GM20431 (cell line): ENCODE results near the gene ACSM6.
"Not testable (repeated sequence)": the region's sequence is repeated elsewhere in the genome, so short reads cannot be mapped to it uniquely, and the experiment has no call there.

Source experiments
- in situ Hi-C: fragments of 300-500 bp; cut with MseI, MboI; formaldehyde crosslinking; loops from one replicate; pipeline ENCODE4 v1.15.0; 2020; ENCODE audit warnings: low sequenced_read_pairs; ENCODE audit not compliant: unreplicated experiment

ACSM6 gene

GRCh38 chr10:95214369-95214768 lies 20.3 kb downstream of the ACSM6 start:
- in situ Hi-C loops: no loop called here

- in situ Hi-C loops: no loop called here
Observed at GRCh38 chr10:95214793-95215192, 20.8 kb downstream of the ACSM6 start.

- in situ Hi-C loops: no loop called here
Observed at GRCh38 chr10:95217476-95217875, 23.4 kb downstream of the ACSM6 start.

GRCh38 chr10:95220539-95220938 lies 26.5 kb downstream of the ACSM6 start:
- in situ Hi-C loops: no loop called here

GRCh38 chr10:95221124-95221523 lies 27.1 kb downstream of the ACSM6 start:
- in situ Hi-C loops: no loop called here

- in situ Hi-C loops: no loop called here
Observed at GRCh38 chr10:95225136-95225535, 31.1 kb downstream of the ACSM6 start.

- in situ Hi-C loops: not testable (repeated sequence)
Observed at GRCh38 chr10:95228934-95229723, 35.1 kb downstream of the ACSM6 start.

GRCh38 chr10:95229724-95230627 lies 35.9 kb downstream of the ACSM6 start:
- in situ Hi-C loops: no loop called here

- in situ Hi-C loops: not testable (repeated sequence)
Observed at GRCh38 chr10:95230677-95231586, 36.9 kb downstream of the ACSM6 start.

GRCh38 chr10:95233377-95234034 lies 39.5 kb downstream of the ACSM6 start:
- in situ Hi-C loops: no loop called here

- in situ Hi-C loops: no loop called here
Observed at GRCh38 chr10:95234951-95235350, 40.9 kb downstream of the ACSM6 start.

- in situ Hi-C loops: no loop called here
Observed at GRCh38 chr10:95235676-95236067, 41.6 kb downstream of the ACSM6 start.

GRCh38 chr10:95236068-95236903 lies 42.2 kb downstream of the ACSM6 start:
- in situ Hi-C loops: no loop called here

GRCh38 chr10:95237376-95238170 lies 43.5 kb downstream of the ACSM6 start:
- in situ Hi-C loops: no loop called here

GRCh38 chr10:95240096-95240495 lies 46.1 kb downstream of the ACSM6 start:
- in situ Hi-C loops: loop anchor here (10.0 kb wide), 1 partner anchor 125 kb away; no protein-coding TSS in a partner anchor

GRCh38 chr10:95240811-95241210 lies 46.8 kb downstream of the ACSM6 start:
- in situ Hi-C loops: loop anchor here (10.0 kb wide), 1 partner anchor 124 kb away; no protein-coding TSS in a partner anchor

- in situ Hi-C loops: loop anchor here (10.0 kb wide), 1 partner anchor 123 kb away; no protein-coding TSS in a partner anchor
Observed at GRCh38 chr10:95241533-95241932, 47.5 kb downstream of the ACSM6 start.
